ENCODE measurements around the gene ZNF317.

DNA sequence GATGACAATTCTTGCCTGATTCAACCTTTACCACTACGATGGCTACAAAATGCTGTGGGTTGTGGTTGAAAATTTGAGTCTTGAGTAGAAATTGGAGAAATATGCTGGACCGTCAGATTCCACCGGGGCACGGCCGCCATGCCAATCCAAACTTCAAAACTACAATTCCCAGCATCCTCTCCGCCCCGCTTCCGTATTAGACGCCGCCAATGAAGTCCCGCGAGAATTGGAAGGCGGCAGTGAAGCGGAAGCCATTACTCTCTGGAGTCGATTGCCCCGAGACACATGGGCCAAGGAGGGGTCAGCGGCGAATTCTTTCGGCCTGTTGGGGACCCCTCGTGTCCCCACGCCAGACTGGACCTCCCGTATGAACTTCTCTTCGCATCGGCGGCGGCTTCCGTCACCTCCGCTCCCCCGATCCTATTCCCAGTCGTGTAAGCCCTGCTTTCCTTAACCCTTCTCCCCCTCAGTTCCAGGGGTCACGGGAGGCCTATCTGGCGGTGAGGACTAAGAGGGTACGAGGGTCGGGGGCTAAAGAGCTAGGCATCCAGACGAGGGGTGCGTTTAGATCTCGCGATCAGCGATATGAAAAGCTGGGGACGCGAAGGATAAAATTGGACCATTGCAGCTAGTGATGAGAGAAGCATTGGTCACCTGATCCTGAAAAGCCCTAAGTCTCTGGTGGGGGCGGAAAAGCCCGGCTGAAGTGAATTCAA, at the start of gene ZNF317:
- TF ChIP-seq CTCF (IDR thresholded peaks at IDR 0.05) = no peak
- TF ChIP-seq POLR2AphosphoS5 (IDR thresholded peaks at IDR 0.05; ENCODE audit: low read depth, low read length) = peak; percentile 87
- TF ChIP-seq, protein P1, sequence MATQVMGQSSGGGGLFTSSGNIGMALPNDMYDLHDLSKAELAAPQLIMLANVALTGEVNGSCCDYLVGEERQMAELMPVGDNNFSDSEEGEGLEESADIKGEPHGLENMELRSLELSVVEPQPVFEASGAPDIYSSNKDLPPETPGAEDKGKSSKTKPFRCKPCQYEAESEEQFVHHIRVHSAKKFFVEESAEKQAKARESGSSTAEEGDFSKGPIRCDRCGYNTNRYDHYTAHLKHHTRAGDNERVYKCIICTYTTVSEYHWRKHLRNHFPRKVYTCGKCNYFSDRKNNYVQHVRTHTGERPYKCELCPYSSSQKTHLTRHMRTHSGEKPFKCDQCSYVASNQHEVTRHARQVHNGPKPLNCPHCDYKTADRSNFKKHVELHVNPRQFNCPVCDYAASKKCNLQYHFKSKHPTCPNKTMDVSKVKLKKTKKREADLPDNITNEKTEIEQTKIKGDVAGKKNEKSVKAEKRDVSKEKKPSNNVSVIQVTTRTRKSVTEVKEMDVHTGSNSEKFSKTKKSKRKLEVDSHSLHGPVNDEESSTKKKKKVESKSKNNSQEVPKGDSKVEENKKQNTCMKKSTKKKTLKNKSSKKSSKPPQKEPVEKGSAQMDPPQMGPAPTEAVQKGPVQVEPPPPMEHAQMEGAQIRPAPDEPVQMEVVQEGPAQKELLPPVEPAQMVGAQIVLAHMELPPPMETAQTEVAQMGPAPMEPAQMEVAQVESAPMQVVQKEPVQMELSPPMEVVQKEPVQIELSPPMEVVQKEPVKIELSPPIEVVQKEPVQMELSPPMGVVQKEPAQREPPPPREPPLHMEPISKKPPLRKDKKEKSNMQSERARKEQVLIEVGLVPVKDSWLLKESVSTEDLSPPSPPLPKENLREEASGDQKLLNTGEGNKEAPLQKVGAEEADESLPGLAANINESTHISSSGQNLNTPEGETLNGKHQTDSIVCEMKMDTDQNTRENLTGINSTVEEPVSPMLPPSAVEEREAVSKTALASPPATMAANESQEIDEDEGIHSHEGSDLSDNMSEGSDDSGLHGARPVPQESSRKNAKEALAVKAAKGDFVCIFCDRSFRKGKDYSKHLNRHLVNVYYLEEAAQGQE (IDR thresholded peaks at IDR 0.05; ENCODE audit: insufficient read depth in 1 of 2, low read depth in 2 of 2, low read length in 1 of 2) = no peak

Data from Panc1 (cell line).